Activated CD8-positive, alpha-beta memory T cell treated with anti-CD3 and anti-CD28 coated beads, Interleukin-2, amount 10 ng/mL, durations not matched to agents 7 days and 5 days (primary cell): Measurements from ENCODE around the gene OSBPL5. TPM values are rescaled to one million over a fixed set of nuclear protein-coding genes. Genes with fewer than 3 reads are reported as not detected.

Experiments
- ATAC-seq: fragments of 150-1000 bp; cut with Tn5 transposase; one replicate; pipeline ENCODE4 v1.10.0; 2021; ENCODE audit warnings: moderate library complexity
- CTCF ChIA-PET: fragments of 350-600 bp; sonication (Branson Sonifier 250); formaldehyde crosslinking; loops from one replicate; lab custom pipeline; 2021; ENCODE audit warnings: antibody characterized with exemption; lab: Charles Lee
- DNase-seq: peaks from one replicate; pipeline ENCODE4 v3.0.0-alpha.2; 2020
- H3K27ac Mint-ChIP-seq: one replicate; pipeline ENCODE4 v1.8.0; 2021; ENCODE audit warnings: mild to moderate bottlenecking, mixed read lengths
- H3K27me3 Mint-ChIP-seq: one replicate; pipeline ENCODE4 v1.8.0; 2021; ENCODE audit warnings: mixed read lengths
- H3K36me3 Mint-ChIP-seq: one replicate; pipeline ENCODE4 v1.8.0; 2021; ENCODE audit warnings: mild to moderate bottlenecking, mixed read lengths
- H3K4me1 Mint-ChIP-seq: one replicate; pipeline ENCODE4 v1.8.0; 2021; ENCODE audit warnings: mixed read lengths
- H3K4me3 Mint-ChIP-seq: one replicate; pipeline ENCODE4 v1.8.0; 2021; ENCODE audit warnings: mild to moderate bottlenecking, moderate library complexity, mixed read lengths
- H3K9me3 Mint-ChIP-seq: one replicate; pipeline ENCODE4 v1.8.0; 2022; ENCODE audit warnings: low read depth, mixed read lengths
- total RNA-seq, 2 experiments: library from RNA; stranded (reverse); gene quantifications; one replicate each; pipeline ENCODE4 v1.2.3, GENCODE V29; 2021

OSBPL5 gene
- total RNA-seq, 2 experiments from 2014 or later, result 2.5 to 2.6 TPM

GRCh38 chr11:3160252-3161031, 4.7 kb downstream of the OSBPL5 start:
- CTCF ChIA-PET, result no interaction called here
- ATAC-seq (no peak), DNase-seq (no peak)

GRCh38 chr11:3159296-3160190, 5.6 kb downstream of the OSBPL5 start:
- Mint-ChIP-seq H3K4me3 (no peak overlapping the region), H3K4me1 (no peaks in the 10 kb centered on the region), H3K9me3 (no peaks in the 10 kb centered on the region), H3K27ac (no peak overlapping the region), H3K36me3 (no peaks in the 10 kb centered on the region), H3K27me3 (peaks cover 21% of the 10 kb centered on the region)
- CTCF ChIA-PET, result no interaction called here
- no peak for DNase-seq
- ATAC-seq, result no peak

More at GRCh38 chr11:3160252-3161031, 4.7 kb downstream of the OSBPL5 start:
- Mint-ChIP-seq H3K4me3 (no peak overlapping the region), H3K4me1 (no peaks in the 10 kb centered on the region), H3K27me3 (peaks cover 24% of the 10 kb centered on the region), H3K27ac (no peak overlapping the region), H3K36me3 (no peaks in the 10 kb centered on the region), H3K9me3 (no peaks in the 10 kb centered on the region)

GRCh38 chr11:3158821-3159220, 6.3 kb downstream of the OSBPL5 start:
- CTCF ChIA-PET, result no interaction called here
- ATAC-seq, result no peak

GRCh38 chr11:3158131-3158591, 6.9 kb downstream of the OSBPL5 start:
- no peaks in the 10 kb centered on the region for H3K4me1 Mint-ChIP-seq
- H3K27ac Mint-ChIP-seq, result no peak overlapping the region
- H3K9me3 Mint-ChIP-seq, result no peaks in the 10 kb centered on the region
- CTCF ChIA-PET, result no interaction called here
- peaks cover 11% of the 10 kb centered on the region for H3K27me3 Mint-ChIP-seq
- no peak overlapping the region for H3K4me3 Mint-ChIP-seq
- ATAC-seq, result no peak
- no peak for DNase-seq
- H3K36me3 Mint-ChIP-seq, result no peaks in the 10 kb centered on the region

More at GRCh38 chr11:3158821-3159220, 6.3 kb downstream of the OSBPL5 start:
- Mint-ChIP-seq H3K9me3 (no peaks in the 10 kb centered on the region), H3K4me3 (no peak overlapping the region), H3K27ac (no peak overlapping the region), H3K4me1 (no peaks in the 10 kb centered on the region), H3K27me3 (peaks cover 16% of the 10 kb centered on the region), H3K36me3 (no peaks in the 10 kb centered on the region)
- DNase-seq, result no peak

GRCh38 chr11:3157381-3158130, 7.6 kb downstream of the OSBPL5 start:
- Mint-ChIP-seq H3K9me3 (no peaks in the 10 kb centered on the region), H3K4me1 (no peaks in the 10 kb centered on the region), H3K27me3 (peaks cover 5% of the 10 kb centered on the region), H3K36me3 (no peaks in the 10 kb centered on the region), H3K27ac (no peak overlapping the region), H3K4me3 (no peak overlapping the region)
- no peak for DNase-seq
- CTCF ChIA-PET, result no interaction called here
- ATAC-seq, result peak; percentile 30

- Mint-ChIP-seq H3K27me3 (peaks cover 4% of the 10 kb centered on the region), H3K9me3 (no peaks in the 10 kb centered on the region), H3K4me1 (no peaks in the 10 kb centered on the region), H3K27ac (no peak overlapping the region), H3K4me3 (no peak overlapping the region), H3K36me3 (no peaks in the 10 kb centered on the region)
- ATAC-seq (no peak), DNase-seq (no peak)
- CTCF ChIA-PET, result no interaction called here
These were observed 8.3 kb downstream of the OSBPL5 start for GRCh38 chr11:3156661-3157311.

GRCh38 chr11:3156282-3156660, 8.8 kb downstream of the OSBPL5 start:
- no peaks in the 10 kb centered on the region for H3K4me1 Mint-ChIP-seq
- DNase-seq (no peak), ATAC-seq (no peak)
- no peak overlapping the region for H3K4me3 Mint-ChIP-seq
- no peaks in the 10 kb centered on the region for H3K36me3 Mint-ChIP-seq
- no peaks in the 10 kb centered on the region for H3K9me3 Mint-ChIP-seq
- H3K27me3 Mint-ChIP-seq, result peaks cover 4% of the 10 kb centered on the region
- CTCF ChIA-PET, result no interaction called here
- H3K27ac Mint-ChIP-seq, result no peak overlapping the region

GRCh38 chr11:3155691-3156258, 9.3 kb downstream of the OSBPL5 start:
- CTCF ChIA-PET, result no interaction called here
- H3K27me3 Mint-ChIP-seq, result no peaks in the 10 kb centered on the region
- no peaks in the 10 kb centered on the region for H3K9me3 Mint-ChIP-seq
- DNase-seq (no peak), ATAC-seq (no peak)
- H3K36me3 Mint-ChIP-seq, result no peaks in the 10 kb centered on the region
- no peak overlapping the region for H3K4me3 Mint-ChIP-seq
- H3K4me1 Mint-ChIP-seq, result no peaks in the 10 kb centered on the region
- H3K27ac Mint-ChIP-seq, result no peak overlapping the region

- no peak overlapping the region for H3K27ac Mint-ChIP-seq
These were observed 9.9 kb downstream of the OSBPL5 start for GRCh38 chr11:3155216-3155615.

GRCh38 chr11:3154001-3154599, 11.0 kb downstream of the OSBPL5 start:
- Mint-ChIP-seq H3K27ac (no peak overlapping the region), H3K36me3 (no peaks in the 10 kb centered on the region), H3K4me3 (no peak overlapping the region), H3K27me3 (no peaks in the 10 kb centered on the region), H3K4me1 (no peaks in the 10 kb centered on the region), H3K9me3 (no peaks in the 10 kb centered on the region)
- CTCF ChIA-PET, result no interaction called here
- DNase-seq, result no peak
- ATAC-seq, result no peak

More at GRCh38 chr11:3155216-3155615, 9.9 kb downstream of the OSBPL5 start:
- ATAC-seq (no peak), DNase-seq (no peak)
- Mint-ChIP-seq H3K27me3 (no peaks in the 10 kb centered on the region), H3K4me1 (no peaks in the 10 kb centered on the region), H3K36me3 (no peaks in the 10 kb centered on the region), H3K4me3 (no peak overlapping the region), H3K9me3 (no peaks in the 10 kb centered on the region)
- CTCF ChIA-PET, result no interaction called here

- no peak for ATAC-seq
- Mint-ChIP-seq H3K27ac (no peak overlapping the region), H3K9me3 (no peaks in the 10 kb centered on the region), H3K4me3 (no peak overlapping the region), H3K36me3 (no peaks in the 10 kb centered on the region), H3K4me1 (no peaks in the 10 kb centered on the region), H3K27me3 (no peaks in the 10 kb centered on the region)
- CTCF ChIA-PET, result no interaction called here
- no peak for DNase-seq
These were observed 11.7 kb downstream of the OSBPL5 start for GRCh38 chr11:3153291-3153861.

- CTCF ChIA-PET, result no interaction called here
- Mint-ChIP-seq H3K9me3 (no peaks in the 10 kb centered on the region), H3K4me1 (no peaks in the 10 kb centered on the region), H3K36me3 (no peaks in the 10 kb centered on the region), H3K27me3 (no peaks in the 10 kb centered on the region), H3K27ac (no peak overlapping the region), H3K4me3 (no peak overlapping the region)
- no peak for ATAC-seq
- no peak for DNase-seq
These were observed 12.5 kb downstream of the OSBPL5 start for GRCh38 chr11:3152471-3153110.
